Bronchial epithelial cell (primary cell): Measurements from ENCODE around the gene NUP62. TPM values are rescaled to one million over a fixed set of nuclear protein-coding genes. Genes with fewer than 3 reads are reported as not detected.
A peak's percentile ranks its signal among the peaks of the same experiment; 100 is the strongest.

Source experiments
- DNase-seq: peaks from one replicate; pipeline ENCODE4 v3.0.0-alpha.2; 2010; ENCODE audit warnings: low read depth
- FAIRE-seq: peaks from 2 replicates; lab custom pipeline; 2011; peaks lifted over from hg19 to GRCh38; lab: Jason Lieb, UNC
- H3K27me3 ChIP-seq: 2 replicates; pipeline ENCODE4 v1.5.1; 2011; ENCODE audit warnings: low read length; ENCODE audit not compliant: control insufficient read depth, insufficient read depth
- H3K36me3 ChIP-seq: 2 replicates; pipeline ENCODE4 v1.5.1; 2011; ENCODE audit warnings: low read length; ENCODE audit not compliant: control insufficient read depth, insufficient read depth
- H3K4me3 ChIP-seq: 2 replicates; pipeline ENCODE4 v1.5.1; 2011; ENCODE audit warnings: mild to moderate bottlenecking, low read depth, low read length, control low read depth
- total RNA-seq: library from RNA; depleted of rRNA; stranded (reverse); fragments of >200 nt; gene quantifications from 2 replicates; pipeline ENCODE4 v1.2.1, GENCODE V29; 2014
- TF ChIP-seq, protein P1 (sequence below): IDR thresholded peaks from 2 replicates; pipeline ENCODE4 v1.5.1; 2011; ENCODE audit warnings: mild to moderate bottlenecking, moderate library complexity, low read length, control low read depth, inconsistent platforms; ENCODE audit not compliant: insufficient read depth, severe bottlenecking

The NUP62 gene
- total RNA-seq, 1 donor from 2014 or later = 12.1 TPM

- peak within 1 kb of the TSS; percentile 87 for H3K4me3 ChIP-seq
- H3K27me3 ChIP-seq = no peaks in the 10 kb centered on the region
- no peak for FAIRE-seq
- TF ChIP-seq, protein P1, sequence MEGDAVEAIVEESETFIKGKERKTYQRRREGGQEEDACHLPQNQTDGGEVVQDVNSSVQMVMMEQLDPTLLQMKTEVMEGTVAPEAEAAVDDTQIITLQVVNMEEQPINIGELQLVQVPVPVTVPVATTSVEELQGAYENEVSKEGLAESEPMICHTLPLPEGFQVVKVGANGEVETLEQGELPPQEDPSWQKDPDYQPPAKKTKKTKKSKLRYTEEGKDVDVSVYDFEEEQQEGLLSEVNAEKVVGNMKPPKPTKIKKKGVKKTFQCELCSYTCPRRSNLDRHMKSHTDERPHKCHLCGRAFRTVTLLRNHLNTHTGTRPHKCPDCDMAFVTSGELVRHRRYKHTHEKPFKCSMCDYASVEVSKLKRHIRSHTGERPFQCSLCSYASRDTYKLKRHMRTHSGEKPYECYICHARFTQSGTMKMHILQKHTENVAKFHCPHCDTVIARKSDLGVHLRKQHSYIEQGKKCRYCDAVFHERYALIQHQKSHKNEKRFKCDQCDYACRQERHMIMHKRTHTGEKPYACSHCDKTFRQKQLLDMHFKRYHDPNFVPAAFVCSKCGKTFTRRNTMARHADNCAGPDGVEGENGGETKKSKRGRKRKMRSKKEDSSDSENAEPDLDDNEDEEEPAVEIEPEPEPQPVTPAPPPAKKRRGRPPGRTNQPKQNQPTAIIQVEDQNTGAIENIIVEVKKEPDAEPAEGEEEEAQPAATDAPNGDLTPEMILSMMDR = no peak
- peaks cover 23% of the 10 kb centered on the region for H3K36me3 ChIP-seq
- DNase-seq = peak; percentile 83
Observed at GRCh38 chr19:49866933-49867782, 62.1 kb downstream of the NUP62 start, which contains the start of gene PNKP. Gene PNKP (minus strand): TSS chr19:49867576. CDS start chr19:49867204, 372 bp downstream.

DNA sequence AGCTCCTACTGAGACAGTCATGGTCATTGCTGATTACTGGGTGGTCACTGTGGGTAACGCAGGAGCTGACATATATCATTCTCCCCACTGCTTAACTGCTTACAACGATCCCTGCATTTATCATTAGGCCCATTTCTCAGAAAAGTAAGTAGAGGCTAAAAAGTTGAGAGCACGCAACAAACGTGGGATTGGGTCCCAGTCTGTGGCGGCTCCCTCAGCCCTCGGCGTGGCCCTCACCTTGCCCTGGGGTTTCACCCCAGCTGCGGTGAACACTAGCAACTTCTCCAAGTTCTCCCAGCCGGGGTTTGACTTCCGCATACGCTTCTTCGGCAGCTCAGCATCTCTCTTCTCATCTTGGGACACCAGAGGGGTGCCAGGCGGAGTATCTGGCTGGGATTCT lies 64.4 kb downstream of the NUP62 start:
- DNase-seq (no peak), FAIRE-seq (no peak)
- Histone ChIP-seq H3K36me3 (peaks cover 21% of the 10 kb centered on the region), H3K4me3 (no peak overlapping the region), H3K27me3 (no peaks in the 10 kb centered on the region)
- TF ChIP-seq, protein P1 = no peak

DNA sequence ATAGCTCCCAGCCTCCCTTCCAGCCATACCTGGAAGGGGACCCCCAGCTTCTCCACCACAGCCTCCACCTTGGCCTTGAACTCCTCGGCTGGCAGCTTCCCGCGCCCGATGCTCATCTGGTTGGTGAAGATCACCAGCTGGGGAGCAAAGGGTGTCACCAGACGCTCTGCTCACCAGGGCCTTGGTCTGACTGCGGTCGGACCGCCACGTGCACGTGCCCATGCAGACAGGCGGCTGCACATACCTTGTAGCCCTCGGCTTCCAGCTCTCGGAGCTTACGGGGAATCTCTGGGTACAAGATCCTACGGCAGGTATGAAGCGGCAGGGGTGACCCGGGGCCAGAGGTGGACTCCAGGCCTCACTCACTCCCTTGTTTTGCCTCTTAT lies 65.4 kb downstream of the NUP62 start:
- Histone ChIP-seq H3K36me3 (peaks cover 22% of the 10 kb centered on the region), H3K27me3 (no peaks in the 10 kb centered on the region), H3K4me3 (no peak overlapping the region)
- TF ChIP-seq, protein P1 = no peak
- FAIRE-seq (no peak), DNase-seq (no peak)

DNA sequence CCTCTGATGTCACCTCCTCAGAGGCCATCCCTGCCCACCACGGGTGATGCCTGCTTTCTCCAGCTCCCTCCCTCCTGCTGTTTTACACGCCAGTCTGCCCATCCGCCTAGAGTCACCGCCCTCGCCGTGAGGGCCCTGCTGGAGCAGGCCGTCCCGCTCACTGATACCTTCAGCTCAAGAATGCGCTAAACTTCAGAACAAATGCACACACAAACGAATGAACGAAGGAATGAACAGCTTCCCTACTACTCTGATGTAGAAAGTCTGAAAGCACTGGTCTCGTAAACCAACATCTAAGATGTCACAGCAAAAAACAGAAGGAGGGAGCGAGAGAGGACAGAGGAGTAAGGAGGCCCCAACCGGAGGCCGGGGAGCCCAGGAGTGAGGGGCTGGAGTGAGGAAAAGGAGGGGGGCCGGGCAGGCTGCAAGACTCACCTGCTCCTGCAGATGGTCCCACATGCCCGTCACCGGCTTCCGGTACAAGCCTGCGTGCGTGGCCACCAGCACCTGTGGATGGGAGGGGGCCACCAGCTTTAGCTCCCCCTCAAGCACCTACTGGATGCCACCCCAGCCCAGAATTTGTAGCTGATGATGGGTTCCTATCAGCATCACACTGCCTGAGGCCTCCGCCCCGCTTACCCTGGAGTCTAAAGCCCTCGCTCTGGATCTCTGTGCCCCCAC lies 65.9 kb downstream of the NUP62 start:
- Histone ChIP-seq H3K4me3 (no peak overlapping the region), H3K27me3 (no peaks in the 10 kb centered on the region), H3K36me3 (peaks cover 24% of the 10 kb centered on the region)
- TF ChIP-seq, protein P1 = no peak
- FAIRE-seq (peak; percentile 13), DNase-seq (no peak)

GRCh38 chr19:49862391-49863253 lies 66.7 kb downstream of the NUP62 start:
- TF ChIP-seq, protein P1 = no peak
- Histone ChIP-seq H3K27me3 (no peaks in the 10 kb centered on the region), H3K36me3 (peaks cover 29% of the 10 kb centered on the region), H3K4me3 (no peak overlapping the region)
- DNase-seq = no peak
- no peak for FAIRE-seq
